DMS79 treated with DMSO at 0.1 percent for 48 hours (cell line): Measurements from ENCODE around the gene REM2.
"Not testable (repeated sequence)": the region's sequence is repeated elsewhere in the genome, so short reads cannot be mapped to it uniquely, and the experiment has no call there.

Experiments used
- DNase-seq: peaks from one replicate; lab custom pipeline; 2025; lab: John Stamatoyannopoulos, UW

Gene REM2

GRCh38 chr14:22898302-22899090 lies 15.5 kb downstream of the REM2 start:
- no peak for DNase-seq

GRCh38 chr14:22900081-22900799 lies 17.2 kb downstream of the REM2 start:
- DNase-seq: peak; percentile 54

- no peak for DNase-seq
Observed at GRCh38 chr14:22901799-22902198, 18.8 kb downstream of the REM2 start.

GRCh38 chr14:22903742-22904087 lies 20.7 kb downstream of the REM2 start:
- no peak for DNase-seq

GRCh38 chr14:22905627-22906026 lies 22.6 kb downstream of the REM2 start:
- DNase-seq: no peak

GRCh38 chr14:22906073-22906472 lies 23.1 kb downstream of the REM2 start:
- DNase-seq: no peak

GRCh38 chr14:22907429-22907828 lies 24.4 kb downstream of the REM2 start:
- no peak for DNase-seq

GRCh38 chr14:22908601-22909000 lies 25.6 kb downstream of the REM2 start:
- DNase-seq: no peak

- no peak for DNase-seq
Observed at GRCh38 chr14:22910916-22911315, 27.9 kb downstream of the REM2 start.

- DNase-seq: not testable (repeated sequence)
Observed at GRCh38 chr14:22914836-22915235, 31.8 kb downstream of the REM2 start.

GRCh38 chr14:22915886-22916521 lies 33.0 kb downstream of the REM2 start:
- DNase-seq: no peak

GRCh38 chr14:22918804-22919600 lies 36.0 kb downstream of the REM2 start, which contains the start of gene RBM23:
RBM23 (minus strand) TSS chr14:22919149.
- DNase-seq: peak; percentile 100

GRCh38 chr14:22919601-22919921 lies 36.5 kb downstream of the REM2 start:
- no peak for DNase-seq

- no peak for DNase-seq
Observed at GRCh38 chr14:22920697-22921096, 37.7 kb downstream of the REM2 start.

- DNase-seq: no peak
Observed at GRCh38 chr14:22922294-22922693, 39.3 kb downstream of the REM2 start.

GRCh38 chr14:22923746-22924145 lies 40.7 kb downstream of the REM2 start:
- DNase-seq: no peak

- DNase-seq: no peak
Observed at GRCh38 chr14:22925513-22925912, 42.5 kb downstream of the REM2 start.

- no peak for DNase-seq
Observed at GRCh38 chr14:22926316-22926715, 43.3 kb downstream of the REM2 start.

GRCh38 chr14:22928237-22929103 lies 45.4 kb downstream of the REM2 start:
- DNase-seq: no peak

GRCh38 chr14:22929104-22929960 lies 46.3 kb downstream of the REM2 start, which contains the start of gene PRMT5:
PRMT5 (minus strand) TSS chr14:22929376; CDS start chr14:22929361, 15 bp downstream.
- peak; percentile 100 for DNase-seq
